ENCODE data around the gene CNIH1.
A peak's percentile ranks its signal among the peaks of the same experiment; 100 is the strongest.
"Not testable (repeated sequence)": the region's sequence is repeated elsewhere in the genome, so short reads cannot be mapped to it uniquely, and the experiment has no call there.

The CNIH1 gene

DNA sequence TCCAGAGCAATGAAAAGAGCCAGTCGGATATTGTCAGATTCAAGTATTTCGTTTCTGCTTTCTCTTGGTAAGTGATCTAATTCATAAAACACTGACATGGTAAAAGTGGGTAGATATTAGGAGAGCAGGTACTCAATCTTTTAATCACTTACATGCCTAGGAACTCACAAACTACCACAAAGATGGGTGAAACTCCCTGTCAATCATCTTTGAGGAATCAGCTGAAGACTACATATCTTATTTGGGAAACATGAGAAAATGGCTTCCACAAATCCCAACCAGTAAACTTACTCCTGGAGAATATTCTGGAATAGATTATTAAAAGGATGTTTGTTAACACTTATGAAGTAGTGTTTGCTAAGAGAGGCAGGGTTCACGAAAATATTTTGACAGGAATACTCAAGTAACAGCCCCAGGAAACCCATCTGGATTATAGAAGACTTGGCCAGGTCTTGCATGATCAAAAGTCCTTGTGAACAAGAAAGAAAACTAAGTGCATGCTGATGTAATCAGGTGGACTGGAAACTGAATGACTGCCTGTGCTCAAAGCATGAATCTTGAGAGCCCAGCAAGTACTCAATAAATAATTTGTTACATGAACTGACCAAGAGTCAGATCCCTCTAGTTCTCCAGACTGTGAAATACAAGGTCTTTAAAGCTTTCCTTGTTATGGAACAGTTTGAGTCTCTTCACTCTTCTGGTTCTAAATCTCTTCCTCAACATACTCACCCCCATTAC lies 15.5 kb downstream of the CNIH1 start:
- no peak for DNase-seq

DNA sequence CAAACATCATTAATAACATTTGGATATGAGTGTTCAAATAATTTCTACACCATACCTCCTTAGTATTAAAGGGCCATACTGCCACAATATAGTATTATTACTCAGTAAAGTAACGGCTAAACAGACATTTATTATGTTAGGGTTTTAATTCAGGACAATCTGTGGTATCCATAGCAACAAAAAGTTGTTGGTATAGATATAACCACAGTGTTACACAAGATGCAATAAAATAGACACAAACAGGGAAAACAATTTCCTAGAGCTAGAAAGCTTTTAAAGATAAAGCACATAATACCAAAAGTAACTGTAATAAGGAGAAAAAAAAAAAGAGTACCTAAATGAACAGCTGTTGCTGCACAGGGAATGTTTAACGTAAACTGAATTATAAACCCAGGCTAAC lies 16.1 kb downstream of the CNIH1 start:
- DNase-seq: no peak

DNA sequence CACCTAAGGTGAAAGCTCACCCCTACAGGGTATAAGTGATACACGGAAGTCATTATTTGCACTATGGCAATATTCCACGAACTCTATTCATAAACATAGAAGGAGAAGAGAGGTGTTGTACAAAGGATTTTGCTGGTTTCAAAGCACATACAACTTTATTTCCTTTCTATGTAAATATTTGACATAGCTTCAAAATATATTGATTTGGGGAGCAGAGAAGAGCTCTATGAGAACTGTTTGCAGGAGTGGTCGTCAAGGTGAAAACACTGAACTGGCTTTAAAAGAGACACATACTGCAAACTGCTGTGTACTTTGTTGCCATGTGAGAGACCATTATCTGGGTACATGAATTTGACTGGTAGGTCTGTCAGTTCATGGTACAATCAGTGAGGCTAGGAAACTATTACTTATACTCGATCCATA lies 16.7 kb downstream of the CNIH1 start:
- DNase-seq: no peak

DNA sequence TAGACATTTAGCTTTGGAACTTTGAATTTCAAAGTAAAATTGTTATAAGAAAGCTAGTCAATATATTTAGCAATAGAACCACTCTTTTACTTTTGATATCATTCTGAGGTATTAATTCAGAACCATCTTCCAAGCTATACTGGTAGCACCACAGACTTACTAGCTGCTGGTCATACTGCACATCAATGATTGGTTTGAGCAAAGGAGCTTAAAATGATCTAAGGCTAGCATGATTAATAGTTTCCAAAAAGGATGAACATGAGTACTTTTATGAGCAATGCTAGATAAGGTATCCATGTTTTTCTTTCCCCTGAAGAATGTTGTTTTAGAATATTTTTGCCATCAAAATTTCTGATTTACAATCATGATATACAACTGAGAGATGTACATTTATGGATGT lies 17.2 kb downstream of the CNIH1 start:
- DNase-seq: no peak

DNA sequence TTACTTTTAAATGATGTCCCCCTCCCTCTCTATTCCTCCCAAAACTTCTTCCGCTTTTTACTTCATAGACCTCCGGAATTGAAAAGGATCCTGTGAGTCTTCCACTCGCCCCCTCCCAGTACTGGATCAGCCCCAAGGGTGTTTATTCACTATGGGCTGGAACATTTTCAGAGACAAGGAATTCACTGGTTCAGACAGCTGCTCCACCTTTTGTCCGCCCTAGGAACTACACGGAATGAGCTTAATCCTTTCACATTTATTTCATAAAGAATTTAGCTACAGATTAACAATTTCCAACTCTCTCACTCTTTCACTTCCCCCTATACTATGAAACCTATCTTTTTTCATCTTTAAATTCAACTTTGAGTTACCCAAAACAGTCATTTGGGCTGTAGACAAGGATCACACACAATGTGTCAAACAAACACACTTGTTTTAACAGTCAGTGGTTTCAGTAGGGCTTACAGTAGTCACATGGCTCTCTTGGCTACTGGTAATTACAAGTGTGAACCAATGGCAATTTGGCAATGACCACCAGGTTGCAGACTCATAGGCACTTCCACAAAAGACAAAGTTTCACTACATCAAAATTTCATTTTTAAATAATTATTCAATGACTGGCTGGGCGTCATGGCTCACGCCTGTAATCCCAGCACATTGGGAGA lies 20.6 kb downstream of the CNIH1 start:
- peak; percentile 27 for DNase-seq

DNA sequence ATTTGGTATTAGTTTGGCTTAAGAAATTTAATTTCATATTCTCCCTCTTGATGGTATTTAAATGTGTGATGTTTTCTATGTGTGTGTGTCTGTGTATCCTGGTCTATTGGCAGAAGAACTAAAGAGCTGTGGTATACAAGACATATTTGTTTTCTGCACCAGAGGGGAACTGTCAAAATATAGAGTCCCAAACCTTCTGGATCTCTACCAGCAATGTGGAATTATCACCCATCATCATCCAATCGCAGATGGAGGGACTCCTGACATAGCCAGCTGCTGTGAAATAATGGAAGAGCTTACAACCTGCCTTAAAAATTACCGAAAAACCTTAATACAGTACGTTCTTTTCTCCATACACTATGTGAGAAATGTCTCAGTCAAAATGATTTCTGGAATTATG lies 29.8 kb downstream of the CNIH1 start:
- no peak for DNase-seq

DNA sequence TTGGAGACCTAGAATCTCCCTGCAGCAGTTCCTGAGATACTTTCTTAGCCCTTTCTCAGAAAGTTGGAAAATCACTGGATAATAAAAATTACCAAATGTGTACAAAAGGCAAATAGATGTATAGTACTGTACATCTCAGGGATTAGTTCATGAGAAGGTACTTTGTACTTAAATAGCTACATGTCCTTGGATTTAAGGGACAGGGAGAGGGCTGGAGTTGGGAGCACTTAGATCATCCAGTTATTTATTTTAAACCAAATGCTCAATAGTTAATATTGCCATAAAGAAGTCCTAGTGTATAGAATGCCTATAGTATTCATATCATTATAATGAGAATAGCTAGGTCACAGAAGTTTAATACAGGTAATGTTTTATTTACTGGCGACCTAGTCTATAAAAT lies 31.0 kb downstream of the CNIH1 start:
- no peak for DNase-seq

DNA sequence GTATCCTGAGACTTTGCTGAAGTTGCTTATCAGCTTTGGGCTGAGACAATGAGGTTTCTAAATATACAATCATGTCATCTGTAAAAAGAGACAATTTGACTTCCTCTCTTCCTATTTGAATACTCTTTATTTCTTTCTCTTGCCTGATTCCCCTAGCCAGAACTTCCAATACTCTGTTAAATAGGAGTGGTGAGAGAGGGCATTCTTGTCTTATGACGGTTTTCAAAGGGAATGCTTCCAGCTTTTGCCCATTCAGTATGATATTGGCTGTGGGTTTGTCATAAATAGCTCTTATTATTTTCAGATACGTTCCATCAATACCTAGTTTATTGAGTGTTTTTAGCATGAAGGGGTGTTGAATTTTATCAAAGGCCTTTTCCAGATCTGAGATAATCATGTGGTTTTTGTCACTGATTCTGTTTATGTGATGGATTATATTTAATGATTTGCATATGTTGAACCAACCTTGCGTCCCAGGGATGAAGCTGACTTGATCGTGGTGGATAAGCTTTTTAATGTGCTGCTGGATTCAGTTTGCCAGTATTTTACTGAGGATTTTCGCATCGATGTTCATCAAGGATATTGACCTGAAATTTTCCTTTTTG lies 37.7 kb downstream of the CNIH1 start:
- not testable (repeated sequence) for DNase-seq

DNA sequence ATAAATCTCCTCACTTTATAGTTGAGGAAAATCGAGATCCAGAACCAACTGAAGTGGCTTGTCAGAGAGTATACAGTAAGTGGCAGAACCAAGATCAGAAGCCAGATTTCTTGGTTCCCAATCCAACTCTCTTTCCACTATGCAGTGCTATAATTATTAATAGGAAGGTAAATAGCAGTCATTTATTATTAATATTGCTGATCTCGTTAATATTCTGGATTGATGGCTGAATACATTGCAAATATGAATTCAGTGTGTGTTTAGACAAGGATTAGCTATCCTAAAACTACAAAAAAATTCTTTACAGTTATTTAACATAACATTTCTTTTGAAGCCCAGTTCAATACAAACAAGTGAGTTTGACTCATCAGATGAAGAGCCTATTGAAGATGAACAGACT lies 41.6 kb downstream of the CNIH1 start:
- no peak for DNase-seq

DNA sequence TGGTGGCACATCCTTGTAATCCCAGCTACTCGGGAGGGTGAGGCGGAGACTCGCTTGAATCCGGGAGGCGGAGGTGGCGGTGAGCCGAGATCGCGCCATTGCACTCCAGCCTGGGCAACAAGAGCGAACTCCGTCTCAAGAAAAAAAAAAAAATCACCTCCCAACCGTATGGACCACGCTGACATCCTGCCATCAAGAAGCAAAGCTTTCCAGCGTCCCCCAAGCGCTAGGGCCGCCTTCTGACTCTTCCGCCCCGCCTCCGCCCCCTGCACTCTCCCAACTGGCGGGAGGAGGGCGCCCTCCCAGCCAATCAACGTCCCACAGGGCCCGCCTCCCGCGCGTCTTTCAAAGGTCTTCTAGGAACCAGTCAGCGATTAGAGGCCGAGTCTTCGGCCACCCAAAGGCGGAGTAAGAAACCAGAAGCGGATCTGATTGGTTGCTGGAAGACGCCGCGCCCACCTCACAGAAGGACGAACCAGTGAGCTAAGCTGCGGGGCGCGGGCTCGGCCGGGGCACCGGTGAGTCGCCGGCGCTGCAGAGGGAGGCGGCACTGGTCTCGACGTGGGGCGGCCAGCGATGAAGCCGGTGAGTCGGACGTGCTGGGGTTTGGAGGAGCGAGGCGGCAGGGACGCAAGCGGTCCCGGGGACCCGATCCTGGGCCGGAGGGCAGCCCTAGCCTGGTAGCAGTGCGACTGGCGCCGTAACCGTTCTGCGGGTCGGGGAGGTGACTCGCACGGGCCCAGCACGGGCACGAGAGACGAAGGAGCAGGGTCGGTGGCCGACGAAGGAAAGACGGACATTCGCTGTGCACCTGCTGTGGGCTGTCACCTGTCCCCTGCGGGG lies 44.5 kb downstream of the CNIH1 start, which contains the start of gene CDKN3:
CDKN3 (plus strand) TSS at position 515 of the 843 bp plus-strand sequence; CDS start at position 577, 62 bp downstream.
- peak; percentile 97 for DNase-seq

DNA sequence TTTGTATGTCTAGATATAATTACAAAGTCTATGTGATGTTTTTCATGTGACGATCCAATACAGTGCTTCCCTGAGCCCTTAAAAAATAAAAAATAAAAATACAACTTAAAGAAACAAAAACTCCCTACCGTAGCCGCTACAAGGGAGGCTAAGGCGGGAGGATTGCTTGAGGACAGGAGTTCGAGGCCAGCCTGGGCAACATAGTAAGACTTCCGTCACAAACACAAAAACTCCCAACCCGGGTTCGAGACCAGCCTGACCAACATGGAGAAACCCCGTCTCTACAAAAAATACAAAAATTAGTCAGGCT lies 45.0 kb downstream of the CNIH1 start:
- no peak for DNase-seq

DNA sequence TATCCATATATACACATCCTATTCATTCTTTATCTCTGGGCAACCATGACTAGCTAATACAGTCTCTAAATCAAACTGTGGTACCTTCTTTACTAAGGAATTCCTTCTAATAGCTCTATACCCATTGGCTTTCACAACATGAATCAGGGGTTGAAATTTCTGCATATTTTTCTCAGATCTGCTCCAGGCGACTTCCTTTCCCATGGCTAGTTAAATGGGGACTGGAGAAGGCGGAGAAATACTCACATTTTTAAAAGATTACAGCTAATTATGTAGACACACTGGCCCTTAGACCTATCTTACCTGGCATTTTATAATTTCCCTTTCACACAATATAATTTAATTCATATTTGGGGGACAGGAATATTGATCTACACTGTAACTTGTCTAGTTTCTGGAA lies 45.5 kb downstream of the CNIH1 start:
- DNase-seq: no peak

DNA sequence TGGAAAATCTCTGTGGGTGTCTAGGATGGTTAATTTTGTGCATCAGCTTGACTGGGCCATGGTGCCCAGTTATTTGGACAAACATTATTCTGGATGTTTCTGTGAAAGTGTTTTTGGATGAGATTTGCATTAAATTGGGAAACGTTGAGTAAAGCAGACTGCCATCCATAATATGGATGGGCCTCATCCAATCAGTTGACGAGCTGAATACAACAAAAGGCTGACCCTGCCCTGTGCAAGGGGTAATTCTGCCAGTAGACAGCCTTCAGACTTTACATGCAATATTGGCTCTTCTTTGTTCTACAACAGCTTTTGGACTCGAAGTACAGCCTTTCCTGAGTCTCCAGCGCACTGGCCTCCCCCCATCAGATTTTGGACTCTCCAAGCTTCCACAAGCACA lies 45.9 kb downstream of the CNIH1 start:
- no peak for DNase-seq

DNA sequence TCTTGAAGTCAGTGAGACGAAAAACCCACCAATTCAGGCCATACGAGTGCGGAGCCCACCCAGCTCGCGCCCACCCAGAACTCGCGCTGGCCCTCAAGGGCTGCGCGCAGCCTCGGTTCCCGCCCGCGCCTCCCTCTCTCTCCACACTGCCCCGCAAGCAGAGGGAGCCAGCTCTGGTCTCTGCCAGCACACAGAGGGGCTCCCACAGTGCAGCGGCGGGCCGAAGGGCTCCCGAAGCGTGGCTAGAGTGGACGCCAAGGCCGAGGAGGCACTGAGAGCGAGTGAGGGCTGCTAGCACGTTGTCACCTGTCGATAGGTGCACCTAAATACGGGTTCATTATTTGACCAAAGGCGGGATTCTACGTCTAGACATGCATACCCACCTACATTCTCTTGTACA lies 46.6 kb downstream of the CNIH1 start:
- no peak for DNase-seq

DNA sequence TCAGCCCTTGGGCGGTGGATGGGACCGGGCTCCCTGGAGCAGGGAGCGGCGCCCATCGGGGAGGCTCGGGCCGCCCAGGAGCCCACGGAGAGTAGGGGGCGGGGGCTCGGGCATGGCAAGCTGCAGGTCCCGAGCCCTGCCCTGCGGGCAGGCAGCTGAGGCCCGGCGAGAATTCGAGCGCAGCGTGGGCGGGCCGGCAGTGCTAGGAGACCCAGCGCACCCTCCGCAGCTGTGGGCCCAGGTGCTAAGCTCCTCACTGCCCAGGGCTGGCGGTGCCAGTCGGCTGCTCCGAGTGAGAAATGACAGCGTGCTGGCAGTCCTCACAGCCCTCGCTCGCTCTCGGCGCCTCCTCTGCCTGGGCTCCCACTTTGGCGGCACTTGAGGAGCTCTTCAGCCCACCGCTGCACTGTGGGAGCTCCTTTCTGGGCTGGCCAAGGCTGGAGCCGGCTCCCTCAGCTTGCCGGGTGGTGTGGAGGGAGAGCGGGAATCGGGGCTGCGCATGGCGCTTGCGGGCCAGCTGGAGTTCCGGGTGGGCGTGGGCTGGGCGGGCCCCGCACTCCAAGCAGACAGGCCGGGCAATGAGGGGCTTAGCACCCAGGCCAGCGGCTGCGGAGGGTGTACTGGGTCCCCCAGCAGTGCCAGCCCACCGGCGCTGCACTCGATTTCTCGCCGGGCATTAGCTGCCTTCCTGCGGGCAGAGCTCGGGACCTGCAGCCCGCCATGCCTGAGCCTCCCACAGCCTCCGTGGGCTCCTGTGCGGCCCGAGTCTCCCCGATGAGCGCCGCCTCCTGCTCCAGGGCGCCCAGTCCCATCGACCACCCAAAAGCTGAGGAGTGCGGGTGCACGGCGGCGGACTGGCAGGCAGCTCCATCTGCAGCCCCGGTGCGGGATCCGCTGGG lies 47.9 kb downstream of the CNIH1 start:
- not testable (repeated sequence) for DNase-seq

DNA sequence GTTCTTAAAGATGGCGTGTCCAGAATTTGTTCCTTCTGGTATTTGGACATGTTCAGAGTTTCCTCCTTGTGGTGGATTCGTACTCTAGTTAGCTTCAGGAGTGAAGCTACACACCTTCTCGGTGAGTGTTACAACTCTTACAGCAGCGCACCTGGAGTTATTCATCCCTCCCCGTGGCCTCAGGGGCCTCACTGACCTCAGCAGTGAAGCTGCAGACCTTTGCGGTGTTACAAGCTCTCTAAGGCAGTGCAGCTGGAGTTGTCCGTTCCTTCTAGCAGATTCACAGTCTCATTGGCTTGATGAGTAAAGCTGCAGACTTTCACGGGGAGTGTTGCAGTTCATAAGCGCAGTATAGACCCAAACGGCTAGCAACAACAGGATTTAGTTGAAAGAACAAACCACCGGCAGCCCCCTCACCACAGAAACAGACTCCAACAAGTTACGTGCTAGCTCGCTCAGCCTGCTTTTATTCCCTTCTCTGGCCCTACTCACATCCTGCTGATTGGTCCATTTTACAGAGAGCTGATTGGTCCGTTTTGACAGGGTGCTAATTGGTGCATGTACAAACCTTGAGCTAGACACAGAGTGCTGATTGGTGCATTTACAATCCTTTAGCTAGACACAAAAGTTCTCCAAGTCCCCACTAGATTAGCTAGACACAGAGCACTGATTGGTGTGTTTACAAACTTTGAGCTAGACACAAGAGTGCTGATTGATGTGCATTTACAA lies 48.9 kb downstream of the CNIH1 start:
- no peak for DNase-seq

DNA sequence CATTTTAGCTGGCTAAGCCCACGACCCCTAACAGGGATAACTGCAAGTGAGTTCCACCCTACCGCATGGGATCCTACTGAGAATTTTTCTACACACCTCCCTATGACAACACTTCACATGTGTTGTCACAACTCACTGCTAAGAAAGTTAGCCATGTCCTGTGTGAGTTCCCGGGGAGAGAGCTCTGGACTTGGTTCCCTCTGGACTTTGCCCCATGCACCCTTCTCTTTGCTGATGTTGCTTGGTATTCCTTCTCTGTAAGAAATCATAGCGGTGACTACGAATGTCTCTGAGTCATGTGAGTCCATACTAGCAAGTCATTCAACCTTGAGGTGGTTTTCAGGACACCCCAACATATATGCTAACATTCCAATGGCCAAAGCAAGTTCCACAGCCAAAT lies 53.8 kb downstream of the CNIH1 start:
- no peak for DNase-seq

DNA sequence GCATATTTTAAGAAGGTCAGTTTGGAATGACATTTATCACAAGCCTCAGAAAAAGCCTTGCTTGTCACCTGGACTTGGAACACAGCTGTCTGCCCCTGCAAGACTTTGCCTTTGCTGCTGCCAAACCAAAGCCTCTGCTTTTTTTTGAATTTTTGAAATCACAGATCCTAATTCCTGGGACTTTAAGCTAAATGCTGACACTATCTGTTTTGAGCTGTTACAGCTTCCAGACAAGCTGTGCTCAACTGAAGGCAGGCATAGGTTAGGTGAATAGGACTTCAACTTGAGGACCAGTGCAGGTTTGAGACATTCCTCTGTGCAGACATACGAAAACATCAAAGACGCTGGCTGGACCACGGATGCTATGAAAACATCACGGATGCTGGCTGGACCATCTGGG lies 55.6 kb downstream of the CNIH1 start:
- no peak for DNase-seq

DNA sequence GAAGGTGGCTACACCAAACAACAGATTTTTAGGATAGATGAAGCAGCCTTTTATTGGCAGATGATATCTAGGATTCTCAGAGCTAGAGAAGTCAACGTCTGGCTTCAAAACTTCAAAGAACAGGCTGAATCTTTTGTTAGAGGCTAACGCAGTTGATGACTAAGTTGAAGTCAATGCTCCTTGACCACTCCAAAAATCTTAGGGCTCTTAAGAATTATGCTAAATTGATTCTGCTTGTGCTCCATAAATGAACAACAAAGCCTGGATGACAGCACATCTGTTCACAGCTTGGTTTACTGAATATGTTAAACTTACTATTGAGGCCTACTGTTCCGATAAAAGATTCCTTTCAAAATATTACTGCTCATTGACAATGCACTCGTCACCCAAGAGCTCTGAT lies 57.3 kb downstream of the CNIH1 start:
- DNase-seq: no peak

DNA sequence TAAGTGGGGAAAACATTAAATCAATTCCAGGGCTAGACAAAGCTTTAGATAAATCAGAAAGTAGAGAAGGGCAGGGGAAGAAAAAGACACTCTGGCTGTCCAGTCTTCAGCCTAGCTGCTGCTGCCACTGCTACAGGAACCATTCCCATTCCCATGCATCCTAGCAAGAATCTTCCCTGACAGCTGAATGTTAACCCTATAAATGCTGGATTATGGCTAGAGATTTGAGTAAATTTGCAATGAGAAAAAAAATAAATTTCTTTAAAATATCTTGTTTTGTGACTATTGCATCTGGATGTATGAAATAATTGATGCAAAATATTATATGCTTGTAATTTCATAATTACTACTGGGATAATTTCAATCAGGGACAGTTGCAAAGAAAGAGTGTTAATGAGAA lies 59.4 kb downstream of the CNIH1 start:
- no peak for DNase-seq

DNA sequence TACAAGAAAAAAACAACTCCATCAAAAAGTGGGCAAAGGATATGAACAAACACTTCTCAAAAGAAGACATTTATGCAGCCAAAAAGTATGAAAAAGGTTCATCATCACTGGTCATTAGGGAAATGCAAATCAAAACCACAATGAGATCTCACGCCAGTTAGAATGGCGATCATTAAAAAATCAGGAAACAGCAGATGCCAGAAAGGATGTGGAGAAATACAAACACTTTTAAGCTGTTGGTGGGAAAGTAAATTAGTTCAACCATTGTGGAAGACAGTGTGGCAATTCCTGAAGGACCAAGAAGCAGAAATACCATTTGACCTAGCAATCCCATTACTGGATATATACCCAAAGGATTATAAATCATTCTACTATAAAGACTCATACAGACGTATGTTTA lies 60.6 kb downstream of the CNIH1 start:
- not testable (repeated sequence) for DNase-seq

DNA sequence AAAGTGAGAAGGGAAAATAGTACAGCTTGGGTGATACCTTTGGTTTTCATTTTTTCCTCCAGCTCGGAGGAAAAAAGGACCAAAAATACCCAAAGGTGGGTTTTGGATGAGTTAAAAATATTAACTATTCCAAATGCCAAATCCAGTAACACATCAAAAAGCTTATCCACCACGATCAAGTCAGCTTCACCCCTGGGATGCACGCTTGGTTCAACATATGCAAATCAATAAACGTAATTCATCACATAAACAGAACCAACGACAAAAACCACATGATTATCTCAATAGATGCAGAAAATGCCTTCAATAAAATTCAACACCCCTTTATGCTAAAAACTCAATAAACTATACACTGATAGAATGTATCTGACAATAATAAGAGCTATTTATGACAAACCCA lies 62.3 kb downstream of the CNIH1 start:
- not testable (repeated sequence) for DNase-seq

Measured in T1000 (cell line).